HFF-Myc (cell line): ENCODE data around the gene NLGN1.
"Not testable (repeated sequence)": the region's sequence is repeated elsewhere in the genome, so short reads cannot be mapped to it uniquely, and the experiment has no call there.

ENCODE experiments used
- DNase-seq: peaks from one replicate; pipeline ENCODE4 v3.0.0-alpha.2; 2011; ENCODE audit warnings: low read depth; ENCODE audit errors: extremely low read depth
- H3K4me3 ChIP-seq: replicated peaks from 2 replicates; pipeline ENCODE4 v1.5.1; 2011; ENCODE audit warnings: low read depth, mild to moderate bottlenecking, control low read depth, low read length
- TF ChIP-seq, protein P1 (sequence below): IDR thresholded peaks from 2 replicates; pipeline ENCODE4 v1.5.1; 2012; ENCODE audit warnings: mild to moderate bottlenecking, low read depth, low read length, control low read depth; ENCODE audit errors: missing control alignments

The NLGN1 gene

DNA sequence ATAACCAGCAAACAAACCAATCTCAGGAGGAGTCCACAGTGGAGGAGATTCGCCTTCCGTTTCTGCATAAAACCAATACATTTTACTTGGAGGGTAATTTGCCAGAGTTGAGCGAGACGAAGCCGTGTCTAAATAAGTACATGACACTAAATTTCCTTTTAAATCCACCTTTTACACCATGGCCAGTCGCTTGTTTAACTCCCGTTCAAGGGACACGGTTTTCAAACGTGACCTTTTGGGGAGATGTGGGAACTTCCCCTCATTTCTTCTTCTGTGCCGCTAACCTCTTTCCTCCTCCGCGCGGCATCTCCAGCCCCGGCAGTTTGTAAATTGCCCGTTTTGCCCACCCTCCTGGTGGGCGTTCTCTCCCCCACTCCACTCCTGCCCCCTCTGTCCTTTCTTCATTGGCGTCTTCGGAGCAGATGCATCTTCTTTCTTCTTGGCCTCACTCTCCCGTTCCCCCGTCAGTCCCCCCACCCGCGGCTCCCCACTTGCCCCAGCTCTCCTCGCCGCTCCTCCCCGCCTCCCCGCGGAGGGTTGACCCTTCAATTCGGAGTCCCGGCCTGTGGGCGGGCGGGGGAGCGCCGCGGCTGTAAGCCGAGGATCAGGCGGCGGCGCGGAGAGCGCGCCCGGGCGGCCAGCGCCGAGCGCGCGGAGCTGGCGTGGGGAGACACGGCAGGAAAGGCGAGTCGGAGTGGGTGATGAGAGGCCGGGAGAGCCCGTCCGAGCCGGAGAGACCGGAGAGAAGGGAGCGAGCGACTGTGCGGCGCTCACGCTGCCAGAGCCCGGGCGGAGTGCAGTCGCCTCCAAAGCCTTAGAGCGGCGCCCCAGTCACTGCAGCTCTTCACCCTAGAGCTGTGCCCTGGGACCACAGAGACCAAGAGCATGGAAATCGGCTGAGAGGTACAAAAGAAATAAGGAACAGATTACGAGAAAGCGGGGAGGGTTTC, at the start of gene NLGN1:
TSS of gene NLGN1 (plus strand) at position 584 of the 950 bp plus-strand sequence.
- TF ChIP-seq, protein P1, sequence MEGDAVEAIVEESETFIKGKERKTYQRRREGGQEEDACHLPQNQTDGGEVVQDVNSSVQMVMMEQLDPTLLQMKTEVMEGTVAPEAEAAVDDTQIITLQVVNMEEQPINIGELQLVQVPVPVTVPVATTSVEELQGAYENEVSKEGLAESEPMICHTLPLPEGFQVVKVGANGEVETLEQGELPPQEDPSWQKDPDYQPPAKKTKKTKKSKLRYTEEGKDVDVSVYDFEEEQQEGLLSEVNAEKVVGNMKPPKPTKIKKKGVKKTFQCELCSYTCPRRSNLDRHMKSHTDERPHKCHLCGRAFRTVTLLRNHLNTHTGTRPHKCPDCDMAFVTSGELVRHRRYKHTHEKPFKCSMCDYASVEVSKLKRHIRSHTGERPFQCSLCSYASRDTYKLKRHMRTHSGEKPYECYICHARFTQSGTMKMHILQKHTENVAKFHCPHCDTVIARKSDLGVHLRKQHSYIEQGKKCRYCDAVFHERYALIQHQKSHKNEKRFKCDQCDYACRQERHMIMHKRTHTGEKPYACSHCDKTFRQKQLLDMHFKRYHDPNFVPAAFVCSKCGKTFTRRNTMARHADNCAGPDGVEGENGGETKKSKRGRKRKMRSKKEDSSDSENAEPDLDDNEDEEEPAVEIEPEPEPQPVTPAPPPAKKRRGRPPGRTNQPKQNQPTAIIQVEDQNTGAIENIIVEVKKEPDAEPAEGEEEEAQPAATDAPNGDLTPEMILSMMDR: no peak
- peak within 1 kb of the TSS; percentile 46 for H3K4me3 ChIP-seq
- no peak for DNase-seq

- TF ChIP-seq, protein P1: no peak
- no peak for DNase-seq
- no peak overlapping the region for H3K4me3 ChIP-seq
Observed at GRCh38 chr3:173351886-173352285, 45.7 kb upstream of the NLGN1 start.

DNA sequence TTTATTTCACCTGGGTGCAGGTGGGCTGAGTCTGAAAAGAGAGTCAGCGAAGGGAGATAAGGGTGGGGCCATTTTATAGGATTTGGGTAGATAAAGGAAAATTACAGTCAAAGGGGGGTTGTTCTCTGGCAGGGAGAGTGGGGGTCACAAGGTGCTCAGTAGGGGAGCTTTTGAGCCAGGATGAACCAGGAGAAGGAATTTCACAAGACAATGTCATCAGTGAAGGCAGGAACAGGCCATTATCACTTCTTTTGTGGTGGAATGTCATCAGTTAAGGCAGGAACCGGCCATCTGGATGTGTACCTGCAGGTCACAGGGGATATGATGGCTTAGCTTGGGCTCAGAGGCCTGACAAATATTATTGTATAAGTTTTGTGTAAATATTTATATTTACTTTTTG, 44.4 kb upstream of the NLGN1 start:
- H3K4me3 ChIP-seq, DNase-seq: not testable (repeated sequence)

- TF ChIP-seq, protein P1: no peak
- DNase-seq: no peak
Observed at GRCh38 chr3:173354124-173354523, 43.4 kb upstream of the NLGN1 start.

GRCh38 chr3:173371848-173372487, 25.6 kb upstream of the NLGN1 start:
- DNase-seq: peak; percentile 4
- H3K4me3 ChIP-seq: no peak overlapping the region
- TF ChIP-seq, protein P1: peak; percentile 52

More at GRCh38 chr3:173354124-173354523, 43.4 kb upstream of the NLGN1 start:
- no peak overlapping the region for H3K4me3 ChIP-seq

- TF ChIP-seq, protein P1: no peak
- no peak for DNase-seq
- no peak overlapping the region for H3K4me3 ChIP-seq
Observed at GRCh38 chr3:173380681-173381080, 16.9 kb upstream of the NLGN1 start.

DNA sequence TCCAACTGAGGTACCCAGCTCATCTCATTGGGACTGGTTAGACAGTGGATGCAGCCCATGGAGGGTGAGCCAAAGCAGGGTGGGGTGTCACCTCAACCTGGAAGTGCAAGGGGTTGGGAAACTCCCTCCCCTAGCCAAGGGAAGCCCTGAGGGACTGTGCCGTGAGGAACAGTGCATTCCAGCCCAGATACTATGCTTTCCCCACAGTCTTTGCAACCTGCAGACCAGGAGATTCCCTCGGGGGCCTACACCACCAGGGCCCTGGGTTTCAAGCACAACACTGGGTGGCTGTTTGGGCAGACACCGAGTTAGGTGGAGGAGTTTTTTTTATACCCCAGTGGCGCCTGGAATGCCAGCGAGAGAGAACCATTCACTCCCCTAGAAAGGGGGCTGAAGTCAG, 15.6 kb upstream of the NLGN1 start:
- not testable (repeated sequence) for DNase-seq, H3K4me3 ChIP-seq

DNA sequence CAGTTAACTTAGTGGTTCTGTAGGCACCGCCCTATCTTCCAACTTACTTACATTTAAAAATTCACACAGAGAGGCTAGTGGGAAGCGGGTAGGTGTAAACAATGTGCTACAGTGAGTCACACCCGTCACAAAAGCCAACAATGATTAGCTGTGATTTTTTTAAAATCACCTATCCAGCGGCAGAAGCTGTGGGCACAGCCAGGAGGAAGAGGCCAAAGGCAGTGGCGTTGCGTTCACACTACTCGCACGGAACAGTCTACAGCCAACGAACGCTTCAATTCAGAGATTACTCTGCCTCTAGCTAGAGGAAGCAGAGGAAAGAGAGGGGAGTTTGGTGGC, 2.5 kb upstream of the NLGN1 start:
- peak overlapping the region; percentile 46 for H3K4me3 ChIP-seq
- DNase-seq: no peak
- TF ChIP-seq, protein P1: no peak
